SK-N-SH (cell line): ENCODE measurements around the gene LILRB5. TPM values are rescaled to one million over a fixed set of nuclear protein-coding genes. Genes with fewer than 3 reads are reported as not detected.
A peak's percentile ranks its signal among the peaks of the same experiment; 100 is the strongest.

Source experiments
- CTCF ChIA-PET: fragments of 300-600, 350-600 bp; formaldehyde crosslinking; extraction: SDS; loops from one replicate; lab custom pipeline; 2021; lab: Yijun Ruan, JAX
- POLR2A ChIA-PET: fragments of 350-600 bp; sonication (Branson Sonifier 250); formaldehyde crosslinking; extraction: SDS; loops from one replicate; lab custom pipeline; 2020; ENCODE audit warnings: antibody characterized with exemption, inconsistent platforms; lab: Yijun Ruan, JAX
- DNase-seq: peaks from one replicate; pipeline ENCODE4 v3.0.0; 2012
- H2AFZ ChIP-seq: fragments of 200-600 bp; sonication (generic); 2 replicates; pipeline ENCODE4 v1.8.1; 2016; ENCODE audit warnings: antibody characterized with exemption, mild to moderate bottlenecking, low read depth
- H3F3A ChIP-seq: fragments of 200-600 bp; sonication (generic); replicated peaks from 2 replicates; pipeline ENCODE3; 2016; ENCODE audit warnings: antibody characterized with exemption, mild to moderate bottlenecking; ENCODE audit not compliant: insufficient read depth
- H3K27ac ChIP-seq, 2 experiments: fragments of 200-500 bp in 1 of 2; fragments of 200-600 bp in 1 of 2; sonication (Bioruptor generic) in 1 of 2; sonication (generic), shearing (Covaris generic) in 1 of 2; 2 replicates each; pipeline versions ENCODE4 v1.5.1 to v1.6.1; 2014 to 2016; ENCODE audit warnings: low read depth in 2 of 2, inconsistent platforms in 1 of 2, low read length in 1 of 2, mild to moderate bottlenecking in 1 of 2, mixed read lengths in 1 of 2
- H3K27me3 ChIP-seq: fragments of 200-600 bp; sonication (generic), shearing (Covaris generic); 2 replicates; pipeline ENCODE4 v1.6.1; 2016; ENCODE audit warnings: mixed run types; ENCODE audit not compliant: insufficient read depth
- H3K36me3 ChIP-seq, 2 experiments: fragments of 200-500 bp in 1 of 2; fragments of 200-600 bp in 1 of 2; sonication (Bioruptor generic) in 1 of 2; sonication (generic) in 1 of 2; replicated peaks in 1 of 2; 2 replicates each; pipeline versions ENCODE3 to v1.5.1; 2014 to 2016; ENCODE audit warnings: low read length in 1 of 2, mild to moderate bottlenecking in 1 of 2; ENCODE audit not compliant: insufficient read depth in 2 of 2, control insufficient read depth in 1 of 2
- H3K4me1 ChIP-seq, 2 experiments: fragments of 200-500 bp in 1 of 2; fragments of 200-600 bp in 1 of 2; sonication (Bioruptor generic) in 1 of 2; sonication (generic), shearing (Covaris generic) in 1 of 2; 2 replicates each; pipeline versions ENCODE4 v1.5.1 to v1.6.1; 2014 to 2016; ENCODE audit warnings: low read depth in 1 of 2, low read length in 1 of 2, mixed run types in 1 of 2; ENCODE audit not compliant: insufficient read depth in 2 of 2, control insufficient read depth in 1 of 2
- H3K4me2 ChIP-seq: fragments of 200-600 bp; sonication (generic), shearing (Covaris generic); 2 replicates; pipeline ENCODE4 v1.6.1; 2017; ENCODE audit warnings: mixed run types
- H3K4me3 ChIP-seq, 2 experiments: fragments of 200-500 bp in 1 of 2; fragments of 200-600 bp in 1 of 2; sonication (Bioruptor generic) in 1 of 2; sonication (generic), shearing (Covaris generic) in 1 of 2; 2 replicates each; pipeline versions ENCODE4 v1.5.1 to v1.8.1; 2014 to 2016; ENCODE audit warnings: low read depth in 2 of 2, inconsistent platforms in 1 of 2, low read length in 1 of 2, mild to moderate bottlenecking in 1 of 2, mixed read lengths in 1 of 2, moderate library complexity in 1 of 2
- H3K79me2 ChIP-seq: fragments of 200-600 bp; sonication (generic); 2 replicates; pipeline ENCODE4 v1.8.1; 2017; ENCODE audit warnings: mild to moderate bottlenecking; ENCODE audit not compliant: insufficient read depth
- H3K9ac ChIP-seq: fragments of 200-600 bp; sonication (generic); 2 replicates; pipeline ENCODE4 v1.6.1; 2017; ENCODE audit warnings: mixed run types
- H3K9me2 ChIP-seq: fragments of 200-600 bp; sonication (generic); 2 replicates; pipeline ENCODE4 v1.6.1; 2017; ENCODE audit warnings: mixed run types
- H3K9me3 ChIP-seq: fragments of 200-600 bp; sonication (generic); 2 replicates; pipeline ENCODE4 v1.6.1; 2017; ENCODE audit warnings: mixed run types, mild to moderate bottlenecking, moderate library complexity
- H4K20me1 ChIP-seq: fragments of 200-600 bp; sonication (generic); 2 replicates; pipeline ENCODE4 v1.6.1; 2017; ENCODE audit warnings: mild to moderate bottlenecking, mixed run types; ENCODE audit not compliant: insufficient read depth
- CHD2 ChIP-seq: fragments of 150-350 bp; IDR thresholded peaks from 2 replicates; pipeline ENCODE4 v1.6.1; 2018; ENCODE audit warnings: low read length; ENCODE audit not compliant: partially characterized antibody
- FOSL2 ChIP-seq: IDR thresholded peaks from 2 replicates; pipeline ENCODE4 v1.4.0; 2012; ENCODE audit warnings: low read depth, mild to moderate bottlenecking, moderate library complexity, borderline replicate concordance
- FOXM1 ChIP-seq: IDR thresholded peaks from 2 replicates; pipeline ENCODE4 v1.4.0; 2012; ENCODE audit warnings: low read depth, mild to moderate bottlenecking
- MXI1 ChIP-seq: IDR thresholded peaks from 2 replicates; pipeline ENCODE4 v1.6.1; 2012; ENCODE audit warnings: mild to moderate bottlenecking, low read depth, low read length, improper control_type of control experiment
- NFIC ChIP-seq: IDR thresholded peaks from 2 replicates; pipeline ENCODE4 v1.4.0; 2012; ENCODE audit warnings: borderline replicate concordance
- POLR2AphosphoS5 ChIP-seq: IDR thresholded peaks from 2 replicates; pipeline ENCODE4 v1.6.1; 2012; ENCODE audit warnings: low read depth, low read length
- RFX5 ChIP-seq: IDR thresholded peaks from 2 replicates; pipeline ENCODE4 v1.6.1; 2012; ENCODE audit warnings: mild to moderate bottlenecking, improper control_type of control experiment, low read length
- RXRA ChIP-seq: IDR thresholded peaks from 2 replicates; pipeline ENCODE4 v1.4.0; 2012; ENCODE audit warnings: low read depth, mild to moderate bottlenecking, borderline replicate concordance
- SIN3A ChIP-seq: IDR thresholded peaks from 2 replicates; pipeline ENCODE4 v1.6.1; 2012; ENCODE audit warnings: low read depth, mild to moderate bottlenecking, low read length, moderate library complexity, borderline replicate concordance
- SMC3 ChIP-seq: IDR thresholded peaks from 2 replicates; pipeline ENCODE4 v1.6.1; 2012; ENCODE audit warnings: low read depth, low read length, improper control_type of control experiment
- YY1 ChIP-seq: IDR thresholded peaks from 2 replicates; pipeline ENCODE4 v1.4.0; 2012; ENCODE audit warnings: low read depth, mild to moderate bottlenecking
- WGBS: methylation state at CpG from one replicate; pipeline ENCODE4 v1.1.6; 2017; ENCODE audit warnings: low lambda C conversion rate; 5-methylcytosine and 5-hydroxymethylcytosine counted together
- polyA plus RNA-seq, 3 experiments: library from polyadenylated mRNA; depleted of rRNA; stranded (reverse); fragments of >200 nt; gene quantifications; 2 replicates each; pipeline ENCODE4 v1.2.3, GENCODE V29; 2012
- small RNA-seq, 7 experiments: library from RNA; depleted of rRNA; stranded (forward); fragments of <200 nt; gene quantifications; one replicate each; pipeline ENCODE3, GENCODE V24; 2012

Gene LILRB5
- polyA plus RNA-seq, 1 of the 3 experiments (the other 2 are of a cell fraction), result not detected

DNA sequence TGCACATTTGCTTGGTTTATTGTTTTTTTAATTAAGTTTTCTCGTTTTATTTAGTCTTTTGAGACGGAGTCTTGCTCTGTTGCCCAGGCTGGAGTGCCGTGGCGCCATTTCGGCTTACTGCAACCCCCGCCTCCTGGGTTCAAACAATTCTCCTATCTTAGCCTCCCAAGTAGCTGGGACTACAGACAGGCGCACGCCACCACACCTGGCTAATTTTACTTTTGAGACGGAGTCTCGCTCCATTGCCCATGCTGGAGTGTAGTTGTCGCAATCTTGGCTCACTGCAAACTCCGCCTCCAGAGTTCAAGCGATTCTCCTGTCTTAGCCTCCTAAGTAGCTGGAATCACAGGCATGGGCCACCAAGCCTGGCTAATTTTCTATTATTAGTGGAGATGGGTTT is 55.1 kb downstream of the LILRB5 start:
- DNase-seq, result no peak
- H3K9me2 ChIP-seq, result no peaks in the 10 kb centered on the region
- POLR2A ChIA-PET, result interaction anchor here (3.4 to 4.8 kb wide), 2 partner anchors 8 to 12 kb away, joined by 27 to 50 read pairs; partner anchors contain the start of genes MBOAT7 and TSEN34
- no peaks in the 10 kb centered on the region for H3K9me3 ChIP-seq
- H3K9ac ChIP-seq, result peak overlapping the region; percentile 85
- peak overlapping the region; percentile 66 to 86 for H3K4me3 ChIP-seq
- H4K20me1 ChIP-seq, result peaks cover 60% of the 10 kb centered on the region
- CTCF ChIA-PET, result interaction anchor here (1.1 kb wide), 1 partner anchor 13 kb away, joined by 4 read pairs; the partner anchor contains the start of gene MBOAT7
- H2AFZ ChIP-seq, result no peak overlapping the region
- peaks cover 54% of the 10 kb centered on the region in 2 experiments for H3K36me3 ChIP-seq
- peaks cover 63% of the 10 kb centered on the region for H3K79me2 ChIP-seq
- no peak overlapping the region for H3K27ac ChIP-seq
- peaks cover 33 to 36% of the 10 kb centered on the region in 2 experiments for H3K4me1 ChIP-seq
- TF ChIP-seq CHD2 (no peak), POLR2AphosphoS5 (no peak), RFX5 (no peak), FOXM1 (no peak), SMC3 (no peak), RXRA (no peak), SIN3A (no peak)
- peaks cover 44% of the 10 kb centered on the region for H3F3A ChIP-seq
- H3K27me3 ChIP-seq, result no peaks in the 10 kb centered on the region
- WGBS, result 76% methylated on average over 13 of the region's 13 CpGs
- peak overlapping the region; percentile 97 for H3K4me2 ChIP-seq

DNA sequence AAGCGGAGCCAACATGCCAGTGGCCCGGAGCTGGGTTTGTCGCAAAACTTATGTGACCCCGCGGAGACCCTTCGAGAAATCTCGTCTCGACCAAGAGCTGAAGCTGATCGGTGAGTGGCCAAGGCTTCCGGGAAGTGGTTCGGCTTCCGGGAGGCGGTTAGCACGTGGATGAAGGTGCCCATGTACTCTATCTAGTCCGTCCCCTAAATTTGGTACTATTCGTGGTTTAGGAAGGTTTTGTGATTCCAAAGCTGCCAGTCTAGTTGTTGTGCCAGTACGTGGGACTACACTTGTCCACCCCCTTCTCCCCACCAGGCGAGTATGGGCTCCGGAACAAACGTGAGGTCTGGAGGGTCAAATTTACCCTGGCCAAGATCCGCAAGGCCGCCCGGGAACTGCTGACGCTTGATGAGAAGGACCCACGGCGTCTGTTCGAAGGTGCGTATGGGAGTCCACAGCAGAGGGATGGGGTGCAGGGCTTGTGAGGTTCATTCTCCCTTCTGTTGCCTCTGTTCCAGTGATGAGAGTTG is 55.8 kb downstream of the LILRB5 start:
- H3K27me3 ChIP-seq, result no peaks in the 10 kb centered on the region
- no peaks in the 10 kb centered on the region for H3K9me2 ChIP-seq
- TF ChIP-seq YY1 (no peak), MXI1 (peak; percentile 41), NFIC (no peak), FOSL2 (no peak)
- TF ChIP-seq, all 33 proteins: peak for 1
- Histone ChIP-seq H3K9ac (peak overlapping the region; percentile 85), H3K4me2 (peak overlapping the region; percentile 97), H3K4me1 (peaks cover 30 to 36% of the 10 kb centered on the region in 2 experiments), H3F3A (peaks cover 36% of the 10 kb centered on the region), H3K36me3 (peaks cover 46 to 54% of the 10 kb centered on the region in 2 experiments), H3K4me3 (peak overlapping the region; percentile 66 to 86), H3K27ac (peak overlapping the region; percentile 78 to 92), H2AFZ (no peak overlapping the region), H3K9me3 (no peaks in the 10 kb centered on the region), H3K79me2 (peaks cover 55% of the 10 kb centered on the region), H4K20me1 (peaks cover 53% of the 10 kb centered on the region)
- ChIA-PET CTCF (interaction anchor here (1.1 kb wide), 1 partner anchor 31 kb away, joined by 3 read pairs; no protein-coding TSS in a partner anchor), POLR2A (interaction anchor here (0.7 to 4.8 kb wide), 5 partner anchors 9 to 86 kb away, joined by 3 to 50 read pairs (median 5); partner anchors contain the start of genes MBOAT7, TFPT and TSEN34)
- 0% methylated on average over 9 of the region's 28 CpGs for WGBS
- DNase-seq, result no peak

Small RNA genes lying within 50 kb of the gene (small RNA-seq; reads per million reads assigned to genes)
- 0 reads per million in 7 experiments for gene AC245884.12
- 0 reads per million in 7 experiments for gene MIR4752
- gene RNU6-1307P, result 0 reads per million in 7 experiments

Other genes with a start within 250 kb of the LILRB5 start
- 0.10 and 0.24 TPM in 2 replicates for gene VSTM1, start 193.4 kb downstream of the LILRB5 start, polyA plus RNA-seq (2012; rRNA removed)
- not detected in 2 replicates for gene TARM1, start 175.9 kb downstream of the LILRB5 start, polyA plus RNA-seq (2012; rRNA removed)
- 0.97 and 1.2 TPM in 2 replicates for gene OSCAR, start 156.5 kb downstream of the LILRB5 start, polyA plus RNA-seq (2012; rRNA removed)
- 71.5 and 87.0 TPM in 2 replicates for gene NDUFA3, start 154.4 kb downstream of the LILRB5 start, polyA plus RNA-seq (2012; rRNA removed)
- 39.8 and 49.7 TPM in 2 replicates for gene TFPT, start 141.6 kb downstream of the LILRB5 start, polyA plus RNA-seq (2012; rRNA removed)
- 72.2 and 81.0 TPM in 2 replicates for gene PRPF31, start 141.5 kb downstream of the LILRB5 start, polyA plus RNA-seq (2012; rRNA removed)
- gene CNOT3, start 119.5 kb downstream of the LILRB5 start, polyA plus RNA-seq (2012; rRNA removed), result 7.1 and 14.2 TPM in 2 replicates
- gene LENG1, start 97.6 kb downstream of the LILRB5 start, polyA plus RNA-seq (2012; rRNA removed), result 7.7 and 11.4 TPM in 2 replicates
- gene TMC4, start 84.1 kb downstream of the LILRB5 start, polyA plus RNA-seq (2012; rRNA removed), result 2.7 and 2.8 TPM in 2 replicates
- gene MBOAT7, start 67.7 kb downstream of the LILRB5 start, polyA plus RNA-seq (2012; rRNA removed), result 65.4 and 80.8 TPM in 2 replicates
- 82.1 and 84.1 TPM in 2 replicates for gene TSEN34, start 66.0 kb downstream of the LILRB5 start, polyA plus RNA-seq (2012; rRNA removed)
- gene RPS9, start 56.4 kb downstream of the LILRB5 start, polyA plus RNA-seq (2012; rRNA removed), result 3,441 and 3,815 TPM in 2 replicates
- not detected in 2 replicates for gene LILRB3, start 34.3 kb downstream of the LILRB5 start, polyA plus RNA-seq (2012; rRNA removed)
- not detected in 2 replicates for gene LILRA6, start 14.5 kb downstream of the LILRB5 start, polyA plus RNA-seq (2012; rRNA removed)
- not detected in 2 replicates for gene LILRB2, start 23.8 kb upstream of the LILRB5 start, polyA plus RNA-seq (2012; rRNA removed)
- gene LILRA5, start 55.9 kb upstream of the LILRB5 start, polyA plus RNA-seq (2012; rRNA removed), result not detected in 2 replicates
- gene LILRA4, start 81.9 kb upstream of the LILRB5 start, polyA plus RNA-seq (2012; rRNA removed), result not detected in 2 replicates
- gene LAIR1, start 107.7 kb upstream of the LILRB5 start, polyA plus RNA-seq (2012; rRNA removed), result not detected in 2 replicates
- 0.05 and 0.21 TPM in 2 replicates for gene TTYH1, start 158.2 kb upstream of the LILRB5 start, polyA plus RNA-seq (2012; rRNA removed)
- gene LENG8, start 191.9 kb upstream of the LILRB5 start, polyA plus RNA-seq (2012; rRNA removed), result 84.0 and 89.1 TPM in 2 replicates
- 0.20 and 0.21 TPM in 2 replicates for gene LENG9, start 206.5 kb upstream of the LILRB5 start, polyA plus RNA-seq (2012; rRNA removed)
- 10.8 and 13.5 TPM in 2 replicates for gene CDC42EP5, start 216.0 kb upstream of the LILRB5 start, polyA plus RNA-seq (2012; rRNA removed)
- not detected in 2 replicates for gene LAIR2, start 245.6 kb upstream of the LILRB5 start, polyA plus RNA-seq (2012; rRNA removed)